Smooth muscle cell (in vitro differentiated cells): ENCODE data around the gene EPHB6. TPM values are rescaled to one million over a fixed set of nuclear protein-coding genes. Genes with fewer than 3 reads are reported as not detected.

Experiments used
- DNase-seq: peaks from one replicate; lab custom pipeline; 2025; ENCODE audit not compliant: unreplicated experiment; lab: John Stamatoyannopoulos, UW
- H2AFZ ChIP-seq: fragments of 200-600 bp; sonication (generic); 2 replicates; pipeline ENCODE4 v1.6.0; 2016; ENCODE audit warnings: antibody characterized with exemption, low read depth, mild to moderate bottlenecking
- H3F3A ChIP-seq: fragments of 200-600 bp; sonication (generic); 2 replicates; pipeline ENCODE4 v1.6.0; 2017; ENCODE audit warnings: antibody characterized with exemption, low read depth
- H3K27ac ChIP-seq: fragments of 200-600 bp; sonication (generic); 2 replicates; pipeline ENCODE4 v1.5.1; 2016; ENCODE audit warnings: low read depth, mild to moderate bottlenecking
- H3K27me3 ChIP-seq: fragments of 200-600 bp; sonication (generic); 2 replicates; pipeline ENCODE4 v1.6.1; 2016; ENCODE audit warnings: low read depth, mild to moderate bottlenecking
- H3K36me3 ChIP-seq: fragments of 200-600 bp; sonication (generic); 2 replicates; pipeline ENCODE4 v1.5.1; 2016; ENCODE audit warnings: low read depth
- H3K4me1 ChIP-seq: fragments of 200-600 bp; sonication (generic); 2 replicates; pipeline ENCODE4 v1.5.1; 2016; ENCODE audit warnings: low read depth
- H3K4me2 ChIP-seq: fragments of 200-600 bp; sonication (generic); 2 replicates; pipeline ENCODE4 v1.6.0; 2016; ENCODE audit warnings: mild to moderate bottlenecking
- H3K4me3 ChIP-seq: fragments of 200-600 bp; sonication (generic); 2 replicates; pipeline ENCODE4 v1.5.1; 2016; ENCODE audit warnings: mild to moderate bottlenecking
- H3K79me2 ChIP-seq: fragments of 200-600 bp; sonication (generic); 2 replicates; pipeline ENCODE4 v1.6.0; 2016; ENCODE audit warnings: low read depth, mild to moderate bottlenecking
- H3K9ac ChIP-seq: fragments of 200-600 bp; sonication (generic); 2 replicates; pipeline ENCODE4 v1.6.0; 2016; ENCODE audit warnings: low read depth
- H3K9me3 ChIP-seq: fragments of 200-600 bp; sonication (generic); replicated peaks from 2 replicates; pipeline ENCODE4 v1.5.1; 2016; ENCODE audit warnings: low read depth
- H4K20me1 ChIP-seq: fragments of 200-600 bp; sonication (generic); 2 replicates; pipeline ENCODE4 v1.6.0; 2016; ENCODE audit warnings: low read depth
- CTCF ChIP-seq: fragments of 200-600 bp; sonication (generic); IDR thresholded peaks from 2 replicates; pipeline ENCODE4 v1.5.1; 2017; ENCODE audit warnings: borderline replicate concordance, mild to moderate bottlenecking, antibody characterized with exemption; ENCODE audit not compliant: insufficient read depth, poor library complexity, severe bottlenecking
- WGBS: methylation state at CpG from one replicate; pipeline ENCODE4 v1.1.7; 2016; ENCODE audit warnings: low lambda C conversion rate; 5-methylcytosine and 5-hydroxymethylcytosine counted together
- polyA plus RNA-seq: library from polyadenylated mRNA; unstranded; fragments of >200 nt; fragmentation: Nextera tagmentation; extraction: Ambion mirVana; gene quantifications from 2 replicates; pipeline ENCODE4 v1.2.1, GENCODE V29; 2016
- total RNA-seq: library from RNA; depleted of rRNA; stranded (reverse); fragments of >200 nt; gene quantifications from 2 replicates; pipeline ENCODE4 v1.2.3, GENCODE V29; 2014

EPHB6 gene
- total and polyA plus RNA-seq, 2 experiments from 2014 or later = 4.8 to 12.6 TPM

DNA sequence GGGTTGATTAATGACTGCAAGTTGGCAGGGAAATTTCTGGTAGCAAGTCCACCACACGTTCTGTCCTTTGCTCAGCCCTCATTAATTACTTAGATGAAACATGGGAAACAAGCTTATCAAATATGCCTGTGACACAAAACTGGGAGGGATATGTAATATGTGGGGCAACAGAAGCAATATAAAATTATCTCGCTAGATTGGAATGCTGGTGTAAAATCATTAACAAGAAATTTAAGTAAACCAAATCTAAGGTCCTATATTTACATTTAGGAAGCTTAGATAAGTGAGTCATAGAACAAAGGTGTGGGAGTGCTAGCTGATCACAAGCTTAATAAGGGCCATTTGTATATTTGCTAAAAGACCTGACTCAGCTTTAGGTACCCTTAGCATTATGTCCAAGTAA, 55.2 kb downstream of the EPHB6 start:
- no peak for DNase-seq
- no peak overlapping the region for H3K27ac ChIP-seq
- no peak overlapping the region for H2AFZ ChIP-seq
- no peaks in the 10 kb centered on the region for H3K4me1 ChIP-seq
- no peak overlapping the region for H3K4me2 ChIP-seq
- H3K9me3 ChIP-seq = peaks cover 3% of the 10 kb centered on the region
- no peak for TF ChIP-seq CTCF
- no peaks in the 10 kb centered on the region for H3F3A ChIP-seq
- H4K20me1 ChIP-seq = no peaks in the 10 kb centered on the region
- H3K79me2 ChIP-seq = no peaks in the 10 kb centered on the region
- no peak overlapping the region for H3K9ac ChIP-seq
- H3K36me3 ChIP-seq = no peaks in the 10 kb centered on the region
- peaks cover 4% of the 10 kb centered on the region for H3K27me3 ChIP-seq
- no peak overlapping the region for H3K4me3 ChIP-seq
- WGBS = 86% methylated on average over 2 of the region's 2 CpGs

GRCh38 chr7:142910481-142910880, 55.6 kb downstream of the EPHB6 start:
- DNase-seq = no peak
- H3K4me1 ChIP-seq = no peaks in the 10 kb centered on the region
- H3K36me3 ChIP-seq = no peaks in the 10 kb centered on the region
- H4K20me1 ChIP-seq = no peaks in the 10 kb centered on the region
- no peak overlapping the region for H3K27ac ChIP-seq
- no peaks in the 10 kb centered on the region for H3K79me2 ChIP-seq
- WGBS = 96% methylated on average over 2 of the region's 2 CpGs
- H3K27me3 ChIP-seq = peaks cover 4% of the 10 kb centered on the region
- no peak for TF ChIP-seq CTCF
- H2AFZ ChIP-seq = no peak overlapping the region
- no peak overlapping the region for H3K4me3 ChIP-seq
- no peak overlapping the region for H3K9ac ChIP-seq
- no peaks in the 10 kb centered on the region for H3K9me3 ChIP-seq
- H3K4me2 ChIP-seq = no peak overlapping the region
- no peaks in the 10 kb centered on the region for H3F3A ChIP-seq

- no peaks in the 10 kb centered on the region for H4K20me1 ChIP-seq
- H3K9me3 ChIP-seq = no peaks in the 10 kb centered on the region
- no peak overlapping the region for H3K4me2 ChIP-seq
- 66% methylated on average over 3 of the region's 3 CpGs for WGBS
- DNase-seq = no peak
- H3K27ac ChIP-seq = no peak overlapping the region
- H2AFZ ChIP-seq = no peak overlapping the region
- H3K9ac ChIP-seq = no peak overlapping the region
- no peaks in the 10 kb centered on the region for H3F3A ChIP-seq
- H3K79me2 ChIP-seq = no peaks in the 10 kb centered on the region
- peaks cover 10% of the 10 kb centered on the region for H3K27me3 ChIP-seq
- no peak overlapping the region for H3K4me3 ChIP-seq
- no peaks in the 10 kb centered on the region for H3K4me1 ChIP-seq
- no peak for TF ChIP-seq CTCF
- H3K36me3 ChIP-seq = no peaks in the 10 kb centered on the region
Observed at GRCh38 chr7:142913051-142913450, 58.2 kb downstream of the EPHB6 start.

DNA sequence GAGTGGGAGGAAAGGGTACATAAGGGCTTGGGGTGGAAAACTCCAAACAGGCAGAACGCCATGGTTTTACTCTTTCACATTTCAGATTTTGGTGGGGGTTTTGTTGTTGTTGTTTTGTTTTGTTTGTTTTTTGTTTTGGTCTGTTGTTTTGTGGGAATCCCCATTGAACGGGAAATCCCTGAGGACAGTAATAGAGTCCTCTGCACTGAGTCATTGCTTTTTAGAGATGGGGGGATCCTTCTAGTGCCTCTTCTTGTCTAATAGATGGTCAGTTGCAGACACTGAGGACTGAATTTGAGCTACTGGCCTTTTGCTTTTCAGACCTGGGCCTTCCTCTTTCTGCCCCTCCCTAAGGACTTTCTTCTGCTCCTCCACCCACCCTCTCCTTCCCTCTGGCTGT, 58.7 kb downstream of the EPHB6 start:
- no peaks in the 10 kb centered on the region for H3F3A ChIP-seq
- DNase-seq = no peak
- no peak overlapping the region for H3K9ac ChIP-seq
- peaks cover 13% of the 10 kb centered on the region for H3K27me3 ChIP-seq
- no peaks in the 10 kb centered on the region for H3K79me2 ChIP-seq
- H3K4me1 ChIP-seq = no peaks in the 10 kb centered on the region
- H3K27ac ChIP-seq = no peak overlapping the region
- 89% methylated on average over 2 of the region's 2 CpGs for WGBS
- no peak overlapping the region for H2AFZ ChIP-seq
- H3K4me2 ChIP-seq = no peak overlapping the region
- H4K20me1 ChIP-seq = no peaks in the 10 kb centered on the region
- H3K9me3 ChIP-seq = no peaks in the 10 kb centered on the region
- no peaks in the 10 kb centered on the region for H3K36me3 ChIP-seq
- H3K4me3 ChIP-seq = no peak overlapping the region
- TF ChIP-seq CTCF = no peak
